GM04503 (cell line): ENCODE measurements around the gene SAMD11.

ENCODE experiments used
- DNase-seq: peaks from one replicate; pipeline ENCODE4 v3.0.0-alpha.2; 2012; ENCODE audit warnings: low read depth

SAMD11 gene

GRCh38 chr1:933603-933940 lies 9.8 kb downstream of the SAMD11 start:
- DNase-seq, result no peak

- no peak for DNase-seq
These were observed 11.4 kb downstream of the SAMD11 start for GRCh38 chr1:934991-935750.

- DNase-seq, result no peak
These were observed 12.1 kb downstream of the SAMD11 start for GRCh38 chr1:935751-936231.

- DNase-seq, result no peak
These were observed 12.9 kb downstream of the SAMD11 start for GRCh38 chr1:936348-937264.

- no peak for DNase-seq
These were observed 13.8 kb downstream of the SAMD11 start for GRCh38 chr1:937521-937920.

- DNase-seq, result no peak
These were observed 14.5 kb downstream of the SAMD11 start for GRCh38 chr1:938088-938683.

- no peak for DNase-seq
These were observed 15.2 kb downstream of the SAMD11 start for GRCh38 chr1:938711-939489.

GRCh38 chr1:939511-940106 lies 15.9 kb downstream of the SAMD11 start:
- no peak for DNase-seq

- no peak for DNase-seq
These were observed 16.6 kb downstream of the SAMD11 start for GRCh38 chr1:940107-941014.

- no peak for DNase-seq
These were observed 17.4 kb downstream of the SAMD11 start for GRCh38 chr1:941015-941587.

- DNase-seq, result no peak
These were observed 18.1 kb downstream of the SAMD11 start for GRCh38 chr1:941588-942383.

- DNase-seq, result no peak
These were observed 18.7 kb downstream of the SAMD11 start for GRCh38 chr1:942411-942821.

- no peak for DNase-seq
These were observed 19.3 kb downstream of the SAMD11 start for GRCh38 chr1:942864-943533.

- no peak for DNase-seq
These were observed 20.0 kb downstream of the SAMD11 start for GRCh38 chr1:943545-944340.

GRCh38 chr1:944341-945325 lies 20.9 kb downstream of the SAMD11 start:
- DNase-seq, result no peak

GRCh38 chr1:945688-946556 lies 22.2 kb downstream of the SAMD11 start:
- no peak for DNase-seq
